ENCODE measurements around the gene NUBP1.

GRCh38 chr16:10754941-10755340, 11.3 kb downstream of the NUBP1 start:
- TF ChIP-seq, protein P1, sequence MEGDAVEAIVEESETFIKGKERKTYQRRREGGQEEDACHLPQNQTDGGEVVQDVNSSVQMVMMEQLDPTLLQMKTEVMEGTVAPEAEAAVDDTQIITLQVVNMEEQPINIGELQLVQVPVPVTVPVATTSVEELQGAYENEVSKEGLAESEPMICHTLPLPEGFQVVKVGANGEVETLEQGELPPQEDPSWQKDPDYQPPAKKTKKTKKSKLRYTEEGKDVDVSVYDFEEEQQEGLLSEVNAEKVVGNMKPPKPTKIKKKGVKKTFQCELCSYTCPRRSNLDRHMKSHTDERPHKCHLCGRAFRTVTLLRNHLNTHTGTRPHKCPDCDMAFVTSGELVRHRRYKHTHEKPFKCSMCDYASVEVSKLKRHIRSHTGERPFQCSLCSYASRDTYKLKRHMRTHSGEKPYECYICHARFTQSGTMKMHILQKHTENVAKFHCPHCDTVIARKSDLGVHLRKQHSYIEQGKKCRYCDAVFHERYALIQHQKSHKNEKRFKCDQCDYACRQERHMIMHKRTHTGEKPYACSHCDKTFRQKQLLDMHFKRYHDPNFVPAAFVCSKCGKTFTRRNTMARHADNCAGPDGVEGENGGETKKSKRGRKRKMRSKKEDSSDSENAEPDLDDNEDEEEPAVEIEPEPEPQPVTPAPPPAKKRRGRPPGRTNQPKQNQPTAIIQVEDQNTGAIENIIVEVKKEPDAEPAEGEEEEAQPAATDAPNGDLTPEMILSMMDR (IDR thresholded peaks at IDR 0.05; ENCODE audit: low read length), result no peak
- no peak for TF ChIP-seq EZH2 (IDR thresholded peaks at IDR 0.05; ENCODE audit: borderline replicate concordance, low read length)

Measured in OCI-LY1 (cell line).